Measurements from ENCODE around the gene CDH23.

CDH23 gene

GRCh38 chr10:71737834-71738197 lies 341.1 kb downstream of the CDH23 start:
- no peaks in the 10 kb centered on the region for H3K79me2 ChIP-seq (ENCODE audit: insufficient read depth, low read length)
- TF ChIP-seq, protein P1, sequence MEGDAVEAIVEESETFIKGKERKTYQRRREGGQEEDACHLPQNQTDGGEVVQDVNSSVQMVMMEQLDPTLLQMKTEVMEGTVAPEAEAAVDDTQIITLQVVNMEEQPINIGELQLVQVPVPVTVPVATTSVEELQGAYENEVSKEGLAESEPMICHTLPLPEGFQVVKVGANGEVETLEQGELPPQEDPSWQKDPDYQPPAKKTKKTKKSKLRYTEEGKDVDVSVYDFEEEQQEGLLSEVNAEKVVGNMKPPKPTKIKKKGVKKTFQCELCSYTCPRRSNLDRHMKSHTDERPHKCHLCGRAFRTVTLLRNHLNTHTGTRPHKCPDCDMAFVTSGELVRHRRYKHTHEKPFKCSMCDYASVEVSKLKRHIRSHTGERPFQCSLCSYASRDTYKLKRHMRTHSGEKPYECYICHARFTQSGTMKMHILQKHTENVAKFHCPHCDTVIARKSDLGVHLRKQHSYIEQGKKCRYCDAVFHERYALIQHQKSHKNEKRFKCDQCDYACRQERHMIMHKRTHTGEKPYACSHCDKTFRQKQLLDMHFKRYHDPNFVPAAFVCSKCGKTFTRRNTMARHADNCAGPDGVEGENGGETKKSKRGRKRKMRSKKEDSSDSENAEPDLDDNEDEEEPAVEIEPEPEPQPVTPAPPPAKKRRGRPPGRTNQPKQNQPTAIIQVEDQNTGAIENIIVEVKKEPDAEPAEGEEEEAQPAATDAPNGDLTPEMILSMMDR (conservative IDR thresholded peaks at IDR 0.05; ENCODE audit: low read length) = no peak
- TF ChIP-seq EZH2phosphoT487 (IDR thresholded peaks at IDR 0.05; ENCODE audit: borderline replicate concordance) = no peak

GRCh38 chr10:71739358-71739900 lies 342.7 kb downstream of the CDH23 start:
- Histone ChIP-seq H3K9ac (ENCODE audit: low read depth, low read length, poor library complexity, severe bottlenecking) (no peak overlapping the region), H3K4me1 (ENCODE audit: insufficient read depth, low read length, poor library complexity, severe bottlenecking) (peaks cover 72% of the 10 kb centered on the region), H3F3A (ENCODE audit: low read depth) (no peaks in the 10 kb centered on the region), H3K27me3 (ENCODE audit: insufficient read depth, low read length, poor library complexity, severe bottlenecking) (no peaks in the 10 kb centered on the region), H3K9me3 (ENCODE audit: insufficient read depth, low read depth, low read length) (no peaks in the 10 kb centered on the region), H4K20me1 (ENCODE audit: insufficient read depth, low read length, poor library complexity, severe bottlenecking) (no peaks in the 10 kb centered on the region), H3K4me2 (ENCODE audit: low read depth, low read length, poor library complexity, severe bottlenecking) (no peak overlapping the region), H3K36me3 (ENCODE audit: insufficient read depth, low read length) (no peaks in the 10 kb centered on the region), H3K4me3 (ENCODE audit: low read length, poor library complexity, severe bottlenecking) (no peak overlapping the region), H3K79me2 (ENCODE audit: insufficient read depth, low read length) (no peaks in the 10 kb centered on the region), H3K9me2 (replicated peaks; ENCODE audit: low read depth, low read length) (no peaks in the 10 kb centered on the region), H2AFZ (ENCODE audit: low read length) (no peak overlapping the region)
- TF ChIP-seq, protein P1 (conservative IDR thresholded peaks at IDR 0.05; ENCODE audit: low read length) = no peak
- TF ChIP-seq EZH2phosphoT487 (IDR thresholded peaks at IDR 0.05; ENCODE audit: borderline replicate concordance) = no peak

More at GRCh38 chr10:71737834-71738197, 341.1 kb downstream of the CDH23 start:
- Histone ChIP-seq H3K4me2 (ENCODE audit: low read depth, low read length, poor library complexity, severe bottlenecking) (no peak overlapping the region), H3K9me2 (replicated peaks; ENCODE audit: low read depth, low read length) (no peaks in the 10 kb centered on the region), H3K4me3 (ENCODE audit: low read length, poor library complexity, severe bottlenecking) (no peak overlapping the region), H3K36me3 (ENCODE audit: insufficient read depth, low read length) (no peaks in the 10 kb centered on the region), H3K9me3 (ENCODE audit: insufficient read depth, low read depth, low read length) (no peaks in the 10 kb centered on the region), H4K20me1 (ENCODE audit: insufficient read depth, low read length, poor library complexity, severe bottlenecking) (no peaks in the 10 kb centered on the region), H3K4me1 (ENCODE audit: insufficient read depth, low read length, poor library complexity, severe bottlenecking) (peaks cover 61% of the 10 kb centered on the region), H3K9ac (ENCODE audit: low read depth, low read length, poor library complexity, severe bottlenecking) (peak overlapping the region; percentile 73), H3K27me3 (ENCODE audit: insufficient read depth, low read length, poor library complexity, severe bottlenecking) (no peaks in the 10 kb centered on the region), H3F3A (ENCODE audit: low read depth) (no peaks in the 10 kb centered on the region), H2AFZ (ENCODE audit: low read length) (no peak overlapping the region)

GRCh38 chr10:71740069-71740653 lies 343.4 kb downstream of the CDH23 start:
- no peak overlapping the region for H3K4me2 ChIP-seq (ENCODE audit: low read depth, low read length, poor library complexity, severe bottlenecking)
- no peaks in the 10 kb centered on the region for H3K27me3 ChIP-seq (ENCODE audit: insufficient read depth, low read length, poor library complexity, severe bottlenecking)
- no peaks in the 10 kb centered on the region for H4K20me1 ChIP-seq (ENCODE audit: insufficient read depth, low read length, poor library complexity, severe bottlenecking)
- H3K36me3 ChIP-seq (ENCODE audit: insufficient read depth, low read length) = no peaks in the 10 kb centered on the region
- H3K79me2 ChIP-seq (ENCODE audit: insufficient read depth, low read length) = no peaks in the 10 kb centered on the region
- H3K9me3 ChIP-seq (ENCODE audit: insufficient read depth, low read depth, low read length) = no peaks in the 10 kb centered on the region
- no peaks in the 10 kb centered on the region for H3K9me2 ChIP-seq (replicated peaks; ENCODE audit: low read depth, low read length)
- no peak overlapping the region for H3K9ac ChIP-seq (ENCODE audit: low read depth, low read length, poor library complexity, severe bottlenecking)
- no peak overlapping the region for H2AFZ ChIP-seq (ENCODE audit: low read length)
- TF ChIP-seq EZH2phosphoT487 (IDR thresholded peaks at IDR 0.05; ENCODE audit: borderline replicate concordance) = no peak
- TF ChIP-seq, protein P1 (conservative IDR thresholded peaks at IDR 0.05; ENCODE audit: low read length) = no peak
- H3K4me1 ChIP-seq (ENCODE audit: insufficient read depth, low read length, poor library complexity, severe bottlenecking) = peaks cover 66% of the 10 kb centered on the region
- H3F3A ChIP-seq (ENCODE audit: low read depth) = no peaks in the 10 kb centered on the region
- H3K4me3 ChIP-seq (ENCODE audit: low read length, poor library complexity, severe bottlenecking) = no peak overlapping the region

Measured in Loucy (cell line).